Neural crest cell (in vitro differentiated cells): ENCODE results near the gene MBD1. TPM values are rescaled to one million over a fixed set of nuclear protein-coding genes. Genes with fewer than 3 reads are reported as not detected.

Experiments used
- DNase-seq: peaks from one replicate; pipeline ENCODE4 v3.0.0; 2021; ENCODE audit warnings: low read depth, mixed read lengths, low spot score
- H3K27ac Mint-ChIP-seq: one replicate; pipeline ENCODE4 v1.8.0; 2021; ENCODE audit warnings: mild to moderate bottlenecking, mixed read lengths; ENCODE audit not compliant: unreplicated experiment
- H3K27me3 Mint-ChIP-seq: 2 replicates; pipeline ENCODE4 v1.8.0; 2021; ENCODE audit warnings: low read depth, mild to moderate bottlenecking, mixed read lengths
- H3K36me3 Mint-ChIP-seq: 2 replicates; pipeline ENCODE4 v1.8.0; 2021; ENCODE audit warnings: low read depth, mild to moderate bottlenecking, mixed read lengths
- H3K4me1 Mint-ChIP-seq: 2 replicates; pipeline ENCODE4 v1.8.0; 2021; ENCODE audit warnings: mixed read lengths
- H3K4me3 Mint-ChIP-seq: one replicate; pipeline ENCODE4 v1.8.0; 2021; ENCODE audit warnings: mild to moderate bottlenecking, mixed read lengths
- H3K9me3 Mint-ChIP-seq: 2 replicates; pipeline ENCODE4 v1.8.0; 2021; ENCODE audit warnings: mixed read lengths
- total RNA-seq: library from RNA; stranded (reverse); gene quantifications from 2 replicates; pipeline ENCODE4 v1.2.1, GENCODE V29; 2021
- TF ChIP-seq, protein P1 (sequence below): fragments of 200-600 bp; sonication (generic); conservative IDR thresholded peaks from 2 replicates; pipeline ENCODE4 v1.5.0; 2021; ENCODE audit warnings: antibody characterized with exemption, mild to moderate bottlenecking

The MBD1 gene
- total RNA-seq, 1 donor from 2014 or later = 77.2 TPM

DNA sequence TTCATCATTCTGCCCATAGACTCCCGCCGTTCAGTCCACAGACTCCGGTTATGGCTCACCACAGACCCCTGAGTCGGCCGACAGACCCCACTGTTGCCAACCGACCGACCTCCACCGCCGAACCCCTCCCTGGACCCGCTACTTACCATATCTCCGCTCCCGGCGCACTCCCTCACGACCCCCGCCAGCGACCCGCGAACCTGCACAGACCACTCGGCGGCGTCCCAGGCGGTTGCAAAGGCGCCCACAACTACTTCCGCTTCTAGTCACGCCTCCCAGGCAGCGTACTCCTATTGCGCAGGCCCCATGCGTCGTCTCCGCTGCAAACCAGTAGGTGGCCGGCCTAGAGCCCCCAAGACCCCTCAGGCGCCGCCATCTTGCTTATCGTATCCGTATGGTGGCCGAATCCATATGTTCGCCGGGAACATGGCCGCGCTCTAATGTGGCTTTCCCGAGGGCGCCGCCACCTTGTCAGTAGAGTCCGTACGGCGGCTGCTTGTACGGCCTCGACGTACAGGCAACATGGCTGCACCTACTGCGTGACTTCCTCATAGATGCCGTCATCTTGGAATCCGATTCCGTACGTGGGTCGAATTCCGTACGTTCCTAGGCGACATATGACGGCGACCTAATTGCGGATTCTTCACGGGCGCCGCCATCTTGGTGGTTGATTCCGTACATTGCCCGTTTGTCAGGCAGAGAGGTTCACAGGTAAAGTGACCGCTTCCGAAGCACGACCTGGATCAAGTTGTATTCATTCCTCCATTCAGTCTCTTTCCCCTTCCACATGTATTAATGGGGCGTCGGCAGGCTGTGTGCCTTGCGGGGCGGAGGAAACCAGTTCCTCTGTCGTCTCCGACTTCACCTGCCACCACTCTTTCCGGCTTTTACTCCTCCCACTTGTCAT lies 6.4 kb upstream of the MBD1 start, which contains the start of gene CXXC1:
CXXC1 (minus strand) TSS at position 252 of the 907 bp plus-strand sequence; CDS start at position 149, 103 bp downstream.
- peak; percentile 95 for DNase-seq
- TF ChIP-seq, protein P1, sequence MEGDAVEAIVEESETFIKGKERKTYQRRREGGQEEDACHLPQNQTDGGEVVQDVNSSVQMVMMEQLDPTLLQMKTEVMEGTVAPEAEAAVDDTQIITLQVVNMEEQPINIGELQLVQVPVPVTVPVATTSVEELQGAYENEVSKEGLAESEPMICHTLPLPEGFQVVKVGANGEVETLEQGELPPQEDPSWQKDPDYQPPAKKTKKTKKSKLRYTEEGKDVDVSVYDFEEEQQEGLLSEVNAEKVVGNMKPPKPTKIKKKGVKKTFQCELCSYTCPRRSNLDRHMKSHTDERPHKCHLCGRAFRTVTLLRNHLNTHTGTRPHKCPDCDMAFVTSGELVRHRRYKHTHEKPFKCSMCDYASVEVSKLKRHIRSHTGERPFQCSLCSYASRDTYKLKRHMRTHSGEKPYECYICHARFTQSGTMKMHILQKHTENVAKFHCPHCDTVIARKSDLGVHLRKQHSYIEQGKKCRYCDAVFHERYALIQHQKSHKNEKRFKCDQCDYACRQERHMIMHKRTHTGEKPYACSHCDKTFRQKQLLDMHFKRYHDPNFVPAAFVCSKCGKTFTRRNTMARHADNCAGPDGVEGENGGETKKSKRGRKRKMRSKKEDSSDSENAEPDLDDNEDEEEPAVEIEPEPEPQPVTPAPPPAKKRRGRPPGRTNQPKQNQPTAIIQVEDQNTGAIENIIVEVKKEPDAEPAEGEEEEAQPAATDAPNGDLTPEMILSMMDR = peak; percentile 70
- Mint-ChIP-seq H3K9me3 (no peaks in the 10 kb centered on the region), H3K4me1 (peaks cover 21% of the 10 kb centered on the region), H3K27me3 (peaks cover 10% of the 10 kb centered on the region), H3K4me3 (peak within 1 kb of the TSS; percentile 98), H3K27ac (peak within 1 kb of the TSS; percentile 97), H3K36me3 (peaks cover 11% of the 10 kb centered on the region)

DNA sequence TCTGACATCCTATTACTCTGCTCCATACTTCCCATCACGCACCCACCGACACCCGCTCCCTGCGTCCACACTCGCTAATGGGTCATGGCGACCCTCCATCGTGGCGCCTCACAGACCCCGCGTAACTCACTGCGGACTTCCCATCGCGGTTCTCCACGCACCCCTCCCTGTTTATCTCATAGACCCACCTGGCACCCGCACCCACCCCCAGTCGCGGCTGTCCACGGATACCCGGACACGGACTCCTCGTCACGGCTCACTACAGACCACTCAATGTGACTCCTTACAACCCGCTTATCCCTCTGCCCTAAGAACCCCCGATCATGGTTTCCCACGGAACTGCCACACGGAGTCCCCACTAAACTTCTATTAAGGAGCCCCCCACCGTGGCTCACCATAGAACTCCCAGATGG lies 5.7 kb upstream of the MBD1 start:
- Mint-ChIP-seq H3K36me3 (peaks cover 13% of the 10 kb centered on the region), H3K27ac (peak overlapping the region; percentile 94), H3K9me3 (no peaks in the 10 kb centered on the region), H3K4me3 (peak overlapping the region; percentile 98), H3K4me1 (peaks cover 21% of the 10 kb centered on the region), H3K27me3 (peaks cover 8% of the 10 kb centered on the region)
- DNase-seq = no peak
- TF ChIP-seq, protein P1 = no peak

DNA sequence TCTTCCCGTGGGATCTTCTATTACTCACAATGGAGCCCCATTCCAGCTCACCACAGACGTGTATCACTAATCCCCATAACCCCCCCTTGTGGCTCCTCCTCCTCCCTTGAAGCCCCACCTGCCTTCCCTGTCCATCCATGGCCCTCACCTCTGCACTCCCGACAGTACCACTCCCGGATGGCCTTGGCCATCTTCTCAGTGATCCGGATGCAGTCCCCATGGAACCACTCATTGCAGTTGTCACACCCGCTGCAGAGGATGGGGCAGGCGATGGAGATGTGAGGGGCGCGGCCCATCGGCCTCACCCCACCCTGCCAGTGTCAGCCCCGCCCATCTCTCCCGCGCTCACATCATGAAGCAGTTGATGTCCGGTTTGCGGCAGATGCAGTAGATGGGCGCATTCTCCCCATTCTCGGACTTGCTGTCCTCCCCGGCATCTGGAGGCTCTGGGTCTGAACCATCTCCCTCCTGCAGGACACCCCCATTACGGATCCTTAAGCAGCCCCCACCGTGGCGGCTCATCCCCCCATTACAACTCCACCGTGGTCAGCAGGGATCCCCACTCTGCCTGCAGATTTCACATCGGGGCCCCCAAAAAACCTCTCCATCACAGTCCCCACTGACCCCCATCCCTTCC lies 5.2 kb upstream of the MBD1 start:
- Mint-ChIP-seq H3K36me3 (peaks cover 13% of the 10 kb centered on the region), H3K9me3 (no peaks in the 10 kb centered on the region), H3K27ac (peak overlapping the region; percentile 94), H3K4me3 (peak overlapping the region; percentile 98), H3K4me1 (peaks cover 22% of the 10 kb centered on the region), H3K27me3 (peaks cover 8% of the 10 kb centered on the region)
- TF ChIP-seq, protein P1 = no peak
- DNase-seq = no peak

DNA sequence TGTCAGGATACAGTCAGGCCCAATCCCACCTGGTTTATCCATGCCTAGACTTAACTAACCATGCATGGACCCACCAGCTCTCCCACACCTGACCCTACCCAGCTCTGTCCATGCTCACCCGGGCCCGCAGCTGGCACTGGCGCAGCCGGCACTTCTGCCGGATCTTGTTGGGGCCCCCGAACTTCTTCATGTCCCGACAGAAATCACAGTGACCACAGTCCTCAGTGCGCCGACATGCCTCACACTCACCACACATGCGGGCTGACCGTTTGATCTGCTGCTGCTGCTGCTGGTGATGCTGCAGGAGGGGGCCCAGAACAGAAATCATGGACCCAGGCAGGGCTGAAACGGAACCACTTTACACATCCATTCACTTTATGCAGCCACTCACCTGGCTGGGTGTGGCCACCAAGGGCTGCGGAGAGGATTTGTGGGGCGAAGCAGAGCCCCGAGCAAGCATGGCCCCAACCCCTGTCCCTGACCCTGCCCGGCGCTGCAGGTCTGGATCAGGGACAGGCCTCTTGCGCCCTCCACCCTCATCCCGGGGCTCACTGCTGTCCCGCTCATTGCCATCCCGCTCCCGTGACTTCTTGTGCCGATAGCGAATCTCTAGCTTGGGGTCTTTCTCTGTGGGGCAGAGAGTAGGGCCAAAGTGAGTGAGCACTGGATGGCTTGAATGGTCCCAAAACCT lies 4.5 kb upstream of the MBD1 start:
- H3K36me3 Mint-ChIP-seq = peaks cover 13% of the 10 kb centered on the region
- no peak overlapping the region for H3K27ac Mint-ChIP-seq
- peaks cover 29% of the 10 kb centered on the region for H3K4me1 Mint-ChIP-seq
- peak overlapping the region; percentile 98 for H3K4me3 Mint-ChIP-seq
- TF ChIP-seq, protein P1 = no peak
- H3K9me3 Mint-ChIP-seq = no peaks in the 10 kb centered on the region
- H3K27me3 Mint-ChIP-seq = peaks cover 4% of the 10 kb centered on the region
- no peak for DNase-seq

DNA sequence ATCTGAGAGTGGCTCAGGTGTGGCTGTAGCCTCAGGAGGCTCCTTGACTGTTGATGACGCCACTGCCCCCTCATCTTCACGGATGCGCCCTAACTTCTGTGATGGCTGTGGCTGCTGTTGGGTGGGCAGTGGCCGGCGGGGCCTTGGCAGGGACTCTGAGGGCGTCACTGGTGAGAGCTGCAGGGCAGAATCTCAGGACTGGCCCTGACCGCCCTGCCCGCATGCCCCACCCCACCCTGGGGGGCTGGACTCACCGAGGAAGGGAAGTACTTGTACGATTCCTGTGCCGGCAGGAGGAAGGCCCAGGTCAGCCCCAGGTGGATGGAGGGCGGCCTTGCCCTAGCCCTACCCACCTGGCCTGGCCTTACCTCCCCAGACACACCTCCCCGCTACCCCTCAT lies 3.7 kb upstream of the MBD1 start:
- Mint-ChIP-seq H3K4me3 (peak overlapping the region; percentile 79), H3K4me1 (peaks cover 36% of the 10 kb centered on the region)
- DNase-seq = no peak

More for the DNA sequence above, 3.7 kb upstream of the MBD1 start:
- H3K27ac Mint-ChIP-seq = no peak overlapping the region
- peaks cover 3% of the 10 kb centered on the region for H3K27me3 Mint-ChIP-seq
- peaks cover 17% of the 10 kb centered on the region for H3K36me3 Mint-ChIP-seq
- TF ChIP-seq, protein P1 = no peak
- H3K9me3 Mint-ChIP-seq = no peaks in the 10 kb centered on the region
